Liver (tissue), 3 donors: ENCODE measurements around the gene RTN4R.

Experiments used
- CTCF ChIP-seq: fragments of 150-350 bp; IDR thresholded peaks from 2 replicates; pipeline ENCODE4 v1.5.1; 2017; ENCODE audit warnings: improper control_type of control experiment, low read depth, low read length; ENCODE audit not compliant: missing input control
- EGR1 ChIP-seq, 2 donors: IDR thresholded peaks; 2 replicates each; pipeline ENCODE4 v1.6.1; 2016 to 2018; ENCODE audit warnings: antibody characterized with exemption in 2 of 2, low read depth in 2 of 2
- GABPA ChIP-seq, 2 donors: IDR thresholded peaks in 1 of 2; conservative IDR thresholded peaks in 1 of 2; 2 replicates each; pipeline ENCODE4 v1.6.1; 2016; ENCODE audit warnings: antibody characterized with exemption in 2 of 2, mild to moderate bottlenecking in 1 of 2, moderate library complexity in 1 of 2
- JUND ChIP-seq, 2 donors: IDR thresholded peaks; 2 replicates each; pipeline ENCODE4 v1.6.1; 2016; ENCODE audit warnings: antibody characterized with exemption in 2 of 2
- MAX ChIP-seq: IDR thresholded peaks from 2 replicates; pipeline ENCODE4 v1.6.1; 2016; ENCODE audit warnings: antibody characterized with exemption
- RAD21 ChIP-seq, 2 donors: IDR thresholded peaks; 2 replicates each; pipeline ENCODE4 v1.6.1; 2016; ENCODE audit warnings: antibody characterized with exemption in 2 of 2, mild to moderate bottlenecking in 2 of 2
- RXRA ChIP-seq, 2 donors: IDR thresholded peaks; 2 replicates each; pipeline ENCODE4 v1.6.1; 2017 to 2018; ENCODE audit warnings: antibody characterized with exemption in 2 of 2, mild to moderate bottlenecking in 1 of 2
- SP1 ChIP-seq: IDR thresholded peaks from 2 replicates; pipeline ENCODE4 v1.6.1; 2018; ENCODE audit warnings: antibody characterized with exemption, mild to moderate bottlenecking
- TAF1 ChIP-seq: conservative IDR thresholded peaks from 2 replicates; pipeline ENCODE4 v1.6.1; 2016; ENCODE audit warnings: antibody characterized with exemption, mild to moderate bottlenecking
- YY1 ChIP-seq: IDR thresholded peaks from 2 replicates; pipeline ENCODE4 v1.6.1; 2016; ENCODE audit warnings: antibody characterized with exemption, mild to moderate bottlenecking
- TF ChIP-seq, protein P1 (sequence below): IDR thresholded peaks from 2 replicates; pipeline ENCODE4 v1.6.1; 2016; ENCODE audit warnings: antibody characterized with exemption
- TF ChIP-seq, protein P2 (sequence below): IDR thresholded peaks from 2 replicates; pipeline ENCODE4 v1.6.1; 2016; ENCODE audit warnings: antibody characterized with exemption
- TF ChIP-seq, protein P3 (sequence below): IDR thresholded peaks from 2 replicates; pipeline ENCODE4 v1.6.1; 2016; ENCODE audit warnings: antibody characterized with exemption, mild to moderate bottlenecking
- donor health status: healthy.
- donor health status: healthy.

DNA sequence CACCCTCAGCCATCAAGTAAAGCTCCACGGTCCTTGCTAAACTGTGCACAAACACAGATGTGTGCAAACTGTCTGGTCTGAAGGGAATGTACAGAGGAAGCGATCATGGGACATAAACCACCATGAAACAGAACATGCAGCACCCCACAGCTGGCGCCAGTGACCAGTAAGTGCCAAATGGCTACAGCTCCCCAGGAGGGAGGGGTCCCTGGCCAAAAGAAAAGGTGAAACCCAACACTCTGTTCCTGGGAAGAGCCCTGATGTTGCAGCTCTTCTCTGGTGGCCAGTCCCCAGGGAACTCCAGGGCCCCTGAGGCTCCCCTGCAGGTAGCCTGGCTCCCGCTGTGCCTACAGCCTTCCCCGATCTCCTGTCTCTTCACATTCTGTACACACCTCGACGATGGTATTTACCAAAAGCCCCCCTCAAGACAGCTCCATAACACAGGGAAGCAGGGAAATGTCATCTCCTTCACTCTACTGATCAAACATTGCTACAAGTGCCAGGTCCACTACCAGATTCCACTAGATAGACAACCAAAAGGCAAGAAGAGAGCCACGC is 48.8 kb upstream of the RTN4R start:
- TF ChIP-seq CTCF (no peak), MAX (no peak), JUND (IDR thresholded peaks at IDR 0.05) (no peak), YY1 (no peak), GABPA (IDR thresholded peaks at IDR 0.05 in 1 of 2, conservative IDR thresholded peaks at IDR 0.05 in 1 of 2) (no peak), EGR1 (IDR thresholded peaks at IDR 0.05; ENCODE audit: low read depth in 2 of 2) (no peak), RAD21 (IDR thresholded peaks at IDR 0.05) (no peak), RXRA (IDR thresholded peaks at IDR 0.05) (no peak), TAF1 (no peak), SP1 (no peak)
- TF ChIP-seq, protein P1, sequence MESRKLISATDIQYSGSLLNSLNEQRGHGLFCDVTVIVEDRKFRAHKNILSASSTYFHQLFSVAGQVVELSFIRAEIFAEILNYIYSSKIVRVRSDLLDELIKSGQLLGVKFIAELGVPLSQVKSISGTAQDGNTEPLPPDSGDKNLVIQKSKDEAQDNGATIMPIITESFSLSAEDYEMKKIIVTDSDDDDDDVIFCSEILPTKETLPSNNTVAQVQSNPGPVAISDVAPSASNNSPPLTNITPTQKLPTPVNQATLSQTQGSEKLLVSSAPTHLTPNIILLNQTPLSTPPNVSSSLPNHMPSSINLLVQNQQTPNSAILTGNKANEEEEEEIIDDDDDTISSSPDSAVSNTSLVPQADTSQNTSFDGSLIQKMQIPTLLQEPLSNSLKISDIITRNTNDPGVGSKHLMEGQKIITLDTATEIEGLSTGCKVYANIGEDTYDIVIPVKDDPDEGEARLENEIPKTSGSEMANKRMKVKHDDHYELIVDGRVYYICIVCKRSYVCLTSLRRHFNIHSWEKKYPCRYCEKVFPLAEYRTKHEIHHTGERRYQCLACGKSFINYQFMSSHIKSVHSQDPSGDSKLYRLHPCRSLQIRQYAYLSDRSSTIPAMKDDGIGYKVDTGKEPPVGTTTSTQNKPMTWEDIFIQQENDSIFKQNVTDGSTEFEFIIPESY = no peak
- TF ChIP-seq, protein P2, sequence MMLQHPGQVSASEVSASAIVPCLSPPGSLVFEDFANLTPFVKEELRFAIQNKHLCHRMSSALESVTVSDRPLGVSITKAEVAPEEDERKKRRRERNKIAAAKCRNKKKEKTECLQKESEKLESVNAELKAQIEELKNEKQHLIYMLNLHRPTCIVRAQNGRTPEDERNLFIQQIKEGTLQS = no peak
- TF ChIP-seq, protein P3, sequence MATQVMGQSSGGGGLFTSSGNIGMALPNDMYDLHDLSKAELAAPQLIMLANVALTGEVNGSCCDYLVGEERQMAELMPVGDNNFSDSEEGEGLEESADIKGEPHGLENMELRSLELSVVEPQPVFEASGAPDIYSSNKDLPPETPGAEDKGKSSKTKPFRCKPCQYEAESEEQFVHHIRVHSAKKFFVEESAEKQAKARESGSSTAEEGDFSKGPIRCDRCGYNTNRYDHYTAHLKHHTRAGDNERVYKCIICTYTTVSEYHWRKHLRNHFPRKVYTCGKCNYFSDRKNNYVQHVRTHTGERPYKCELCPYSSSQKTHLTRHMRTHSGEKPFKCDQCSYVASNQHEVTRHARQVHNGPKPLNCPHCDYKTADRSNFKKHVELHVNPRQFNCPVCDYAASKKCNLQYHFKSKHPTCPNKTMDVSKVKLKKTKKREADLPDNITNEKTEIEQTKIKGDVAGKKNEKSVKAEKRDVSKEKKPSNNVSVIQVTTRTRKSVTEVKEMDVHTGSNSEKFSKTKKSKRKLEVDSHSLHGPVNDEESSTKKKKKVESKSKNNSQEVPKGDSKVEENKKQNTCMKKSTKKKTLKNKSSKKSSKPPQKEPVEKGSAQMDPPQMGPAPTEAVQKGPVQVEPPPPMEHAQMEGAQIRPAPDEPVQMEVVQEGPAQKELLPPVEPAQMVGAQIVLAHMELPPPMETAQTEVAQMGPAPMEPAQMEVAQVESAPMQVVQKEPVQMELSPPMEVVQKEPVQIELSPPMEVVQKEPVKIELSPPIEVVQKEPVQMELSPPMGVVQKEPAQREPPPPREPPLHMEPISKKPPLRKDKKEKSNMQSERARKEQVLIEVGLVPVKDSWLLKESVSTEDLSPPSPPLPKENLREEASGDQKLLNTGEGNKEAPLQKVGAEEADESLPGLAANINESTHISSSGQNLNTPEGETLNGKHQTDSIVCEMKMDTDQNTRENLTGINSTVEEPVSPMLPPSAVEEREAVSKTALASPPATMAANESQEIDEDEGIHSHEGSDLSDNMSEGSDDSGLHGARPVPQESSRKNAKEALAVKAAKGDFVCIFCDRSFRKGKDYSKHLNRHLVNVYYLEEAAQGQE = no peak
